IPS-NIHi11 (cell line): ENCODE data around the gene TLE4.
"Not testable (repeated sequence)": the region's sequence is repeated elsewhere in the genome, so short reads cannot be mapped to it uniquely, and the experiment has no call there.

Experiments used
- DNase-seq: peaks from one replicate; pipeline ENCODE4 v3.0.0; 2012; ENCODE audit warnings: mixed read lengths, low spot score

The TLE4 gene

GRCh38 chr9:79571309-79572031, at the start of gene TLE4:
TSS of gene TLE4 (plus strand) at chr9:79571965. CDS start at chr9:79572791, 826 bp downstream.
- peak; percentile 87 for DNase-seq

- no peak for DNase-seq
Measured at GRCh38 chr9:79522793-79523192, 49.0 kb upstream of the TLE4 start.

GRCh38 chr9:79524266-79524665, 47.5 kb upstream of the TLE4 start:
- DNase-seq: no peak

GRCh38 chr9:79526149-79526672, 45.6 kb upstream of the TLE4 start:
- DNase-seq: no peak

- DNase-seq: no peak
Measured at GRCh38 chr9:79535534-79535933, 36.2 kb upstream of the TLE4 start.

- DNase-seq: no peak
Measured at GRCh38 chr9:79537838-79538237, 33.9 kb upstream of the TLE4 start.

GRCh38 chr9:79542735-79543620, 28.8 kb upstream of the TLE4 start:
- peak; percentile 15 for DNase-seq

- DNase-seq: not testable (repeated sequence)
Measured at GRCh38 chr9:79544375-79544774, 27.4 kb upstream of the TLE4 start.

GRCh38 chr9:79551586-79551985, 20.2 kb upstream of the TLE4 start:
- no peak for DNase-seq

GRCh38 chr9:79551994-79552393, 19.8 kb upstream of the TLE4 start:
- no peak for DNase-seq

GRCh38 chr9:79555474-79556089, 16.2 kb upstream of the TLE4 start:
- no peak for DNase-seq

- no peak for DNase-seq
Measured at GRCh38 chr9:79559495-79560181, 12.1 kb upstream of the TLE4 start.

- DNase-seq: no peak
Measured at GRCh38 chr9:79562749-79563386, 8.9 kb upstream of the TLE4 start.

GRCh38 chr9:79564105-79564504, 7.7 kb upstream of the TLE4 start:
- no peak for DNase-seq

GRCh38 chr9:79565245-79565644, 6.5 kb upstream of the TLE4 start:
- DNase-seq: no peak

- no peak for DNase-seq
Measured at GRCh38 chr9:79567671-79568098, 4.1 kb upstream of the TLE4 start.

- no peak for DNase-seq
Measured at GRCh38 chr9:79568337-79569101, 3.2 kb upstream of the TLE4 start.

- DNase-seq: no peak
Measured at GRCh38 chr9:79569814-79570447, 1.8 kb upstream of the TLE4 start.

GRCh38 chr9:79570448-79571308, 1.1 kb upstream of the TLE4 start:
- peak; percentile 53 for DNase-seq
